Activated effector memory CD4-positive, alpha-beta T cell treated with Interleukin-2 at 50 U/mL for 16 hours (primary cell): ENCODE measurements around the gene CRTC1.

ENCODE experiments used
- DNase-seq: peaks from one replicate; pipeline ENCODE4 v3.0.0-alpha.2; 2020

The CRTC1 gene

DNA sequence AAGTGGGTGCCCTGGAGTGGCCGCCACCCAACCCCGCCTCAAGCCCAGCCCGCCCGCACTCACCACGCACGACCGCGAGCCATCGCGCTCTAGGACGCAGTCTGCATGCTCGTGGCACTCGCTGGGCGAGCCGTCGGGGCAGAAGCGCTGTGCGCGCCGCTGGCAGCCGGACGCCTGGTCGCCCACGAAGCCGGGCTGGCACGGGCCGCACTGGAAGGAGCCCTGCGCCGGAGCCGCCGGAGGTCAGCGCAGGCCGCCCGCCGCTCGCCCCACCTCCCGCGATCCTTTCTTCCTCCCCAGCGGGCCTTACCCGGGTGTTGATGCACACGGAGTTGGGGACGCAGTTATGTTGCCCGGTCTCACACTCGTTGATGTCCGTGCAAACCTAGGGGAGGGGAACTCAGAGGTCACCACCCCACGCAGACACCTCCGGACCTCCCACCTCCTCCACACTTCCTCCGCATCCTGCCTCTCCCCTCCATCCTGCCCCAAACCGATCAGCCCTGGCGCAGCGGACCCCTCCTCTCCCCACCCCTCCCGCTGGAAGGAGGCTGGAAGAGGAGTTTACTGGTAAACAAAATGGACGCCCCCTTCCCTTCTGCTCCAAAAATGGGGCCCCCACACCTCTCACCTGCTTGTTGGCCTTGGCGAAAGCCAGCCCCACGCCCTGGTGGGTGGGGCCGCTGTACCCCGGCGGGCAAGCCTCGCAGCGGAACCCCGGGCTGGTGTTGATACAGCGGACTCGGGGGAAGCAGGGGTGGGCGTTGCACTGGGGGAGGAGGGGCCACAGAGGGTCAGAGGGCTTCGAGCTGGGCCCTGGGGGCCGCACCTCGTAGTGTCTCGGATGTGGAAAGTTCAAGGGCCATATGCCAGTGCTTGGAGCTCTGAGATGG is 105.3 kb downstream of the CRTC1 start:
- DNase-seq = no peak

DNA sequence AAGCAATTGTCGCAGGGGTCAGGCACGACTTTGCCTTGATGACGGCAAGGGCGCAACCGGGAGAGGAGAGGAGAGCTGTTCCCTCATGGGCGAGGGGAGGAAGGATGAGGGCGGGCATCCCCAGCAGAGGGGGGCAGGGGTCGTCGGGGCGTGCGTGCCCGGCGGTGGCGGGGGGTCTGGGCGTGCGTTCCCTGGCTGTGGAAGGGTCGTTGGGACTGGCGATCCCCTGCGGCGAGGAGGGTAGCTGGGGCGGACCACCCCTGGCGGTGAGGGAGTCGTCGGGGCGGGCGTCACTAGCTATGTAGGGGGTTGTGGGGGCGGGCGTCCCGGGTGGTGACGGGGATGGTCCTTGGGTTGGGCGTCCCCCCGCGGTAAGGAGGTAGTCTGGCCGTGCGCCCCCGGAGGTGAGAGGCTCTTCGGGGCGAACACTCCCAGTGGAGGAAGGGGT is 106.0 kb downstream of the CRTC1 start:
- DNase-seq = no peak

DNA sequence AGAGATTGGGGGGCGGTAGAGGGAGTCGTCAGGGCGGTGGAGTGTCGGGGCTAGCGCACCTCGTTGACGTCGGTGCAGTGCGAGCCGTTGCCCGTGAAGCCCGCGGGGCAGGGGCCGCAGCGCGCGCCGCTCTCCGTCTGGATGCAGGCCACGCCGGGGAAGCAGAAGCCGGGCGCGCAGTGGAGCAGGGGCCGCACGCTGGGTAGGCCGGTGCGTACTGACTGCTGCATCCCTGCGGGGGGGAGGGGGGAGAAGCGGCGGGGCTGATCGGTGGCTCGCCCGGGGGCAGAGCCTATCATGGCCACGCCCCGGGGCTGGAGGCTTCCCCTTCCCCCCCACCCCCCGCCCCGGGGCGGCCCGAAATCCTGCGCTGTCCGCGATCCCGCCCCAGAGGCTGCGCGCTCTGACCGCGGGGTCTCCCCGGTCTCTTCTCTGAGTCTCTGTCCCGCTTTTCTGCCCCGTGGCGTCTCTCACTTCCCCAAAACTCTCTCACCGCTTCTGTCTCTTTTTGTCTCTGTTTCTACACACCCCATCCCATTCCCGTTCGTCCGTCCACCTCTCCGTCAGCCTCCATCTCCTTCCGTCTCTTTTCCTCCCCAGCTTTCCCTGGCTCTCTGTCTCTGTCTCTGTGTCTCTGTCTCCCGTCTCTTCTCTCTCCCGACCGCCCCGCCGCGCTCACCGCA is 106.5 kb downstream of the CRTC1 start:
- no peak for DNase-seq

DNA sequence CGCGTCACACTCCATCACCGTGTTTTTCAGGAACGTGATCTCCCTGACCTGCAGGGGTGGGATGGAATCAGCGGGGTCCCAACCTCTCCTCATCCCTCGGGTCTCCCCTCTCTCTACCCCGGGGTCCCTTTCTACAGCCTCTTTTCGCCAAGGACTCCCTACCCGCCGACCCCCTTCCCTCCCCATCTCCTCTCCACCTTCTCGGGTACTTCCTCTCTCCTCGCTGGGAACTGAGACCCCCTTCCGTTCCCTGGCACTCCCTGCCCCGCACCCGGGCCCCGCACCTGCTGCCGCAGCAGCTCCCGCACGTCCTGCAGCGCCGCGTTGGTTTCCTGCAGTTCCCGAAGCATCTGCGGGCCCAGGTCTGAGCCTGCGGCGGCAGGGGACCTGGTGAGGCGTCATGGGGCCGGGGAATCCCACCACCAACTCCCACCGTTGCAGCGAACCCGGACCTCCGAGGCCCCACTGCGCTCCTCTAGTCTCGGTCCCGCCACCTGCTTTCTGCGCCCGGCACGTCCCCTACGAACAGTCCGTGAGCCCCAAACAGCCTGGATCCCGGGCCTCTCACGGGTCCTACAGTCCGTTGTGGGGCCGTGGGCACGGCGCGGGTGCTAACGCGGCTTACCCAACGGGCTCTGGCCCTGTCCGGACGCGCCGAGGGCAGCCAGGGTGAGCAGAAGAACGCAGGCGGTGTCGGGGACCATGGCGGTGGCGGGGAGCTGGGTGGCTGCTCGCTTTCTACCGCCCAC is 107.3 kb downstream of the CRTC1 start, which contains the start of gene COMP:
Gene COMP (minus strand): TSS at position 740 of the 749 bp plus-strand sequence. CDS start 36 bp downstream, at position 704.
- DNase-seq = no peak

GRCh38 chr19:18791315-18791678 is 107.8 kb downstream of the CRTC1 start:
- DNase-seq = no peak

- no peak for DNase-seq
Observed at GRCh38 chr19:18792661-18793060, 109.2 kb downstream of the CRTC1 start.

- DNase-seq = no peak
Observed at GRCh38 chr19:18793144-18794028, 109.9 kb downstream of the CRTC1 start.

- DNase-seq = no peak
Observed at GRCh38 chr19:18794029-18794313, 110.5 kb downstream of the CRTC1 start.

GRCh38 chr19:18794692-18795091 is 111.2 kb downstream of the CRTC1 start:
- DNase-seq = no peak

- DNase-seq = no peak
Observed at GRCh38 chr19:18795540-18795939, 112.1 kb downstream of the CRTC1 start.

DNA sequence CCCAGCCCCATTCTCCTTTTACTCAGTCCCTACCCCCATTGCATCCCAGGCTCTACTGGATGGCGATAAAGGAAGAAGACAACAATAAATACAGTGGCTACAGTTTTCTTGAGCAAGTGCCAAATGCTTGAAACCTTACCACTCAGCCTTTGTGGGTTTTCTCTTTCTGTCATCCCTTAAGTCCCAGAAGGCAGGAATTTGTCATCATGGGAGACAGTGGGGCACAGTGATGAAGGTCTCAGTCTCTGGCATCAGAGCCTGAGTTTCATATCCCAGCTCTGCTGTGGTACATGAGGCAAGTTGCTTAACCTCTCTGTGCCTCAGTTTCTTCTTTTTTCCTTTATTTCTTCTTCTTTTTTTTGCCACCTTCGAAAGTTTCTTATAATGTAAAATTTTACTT is 112.8 kb downstream of the CRTC1 start:
- DNase-seq = no peak

DNA sequence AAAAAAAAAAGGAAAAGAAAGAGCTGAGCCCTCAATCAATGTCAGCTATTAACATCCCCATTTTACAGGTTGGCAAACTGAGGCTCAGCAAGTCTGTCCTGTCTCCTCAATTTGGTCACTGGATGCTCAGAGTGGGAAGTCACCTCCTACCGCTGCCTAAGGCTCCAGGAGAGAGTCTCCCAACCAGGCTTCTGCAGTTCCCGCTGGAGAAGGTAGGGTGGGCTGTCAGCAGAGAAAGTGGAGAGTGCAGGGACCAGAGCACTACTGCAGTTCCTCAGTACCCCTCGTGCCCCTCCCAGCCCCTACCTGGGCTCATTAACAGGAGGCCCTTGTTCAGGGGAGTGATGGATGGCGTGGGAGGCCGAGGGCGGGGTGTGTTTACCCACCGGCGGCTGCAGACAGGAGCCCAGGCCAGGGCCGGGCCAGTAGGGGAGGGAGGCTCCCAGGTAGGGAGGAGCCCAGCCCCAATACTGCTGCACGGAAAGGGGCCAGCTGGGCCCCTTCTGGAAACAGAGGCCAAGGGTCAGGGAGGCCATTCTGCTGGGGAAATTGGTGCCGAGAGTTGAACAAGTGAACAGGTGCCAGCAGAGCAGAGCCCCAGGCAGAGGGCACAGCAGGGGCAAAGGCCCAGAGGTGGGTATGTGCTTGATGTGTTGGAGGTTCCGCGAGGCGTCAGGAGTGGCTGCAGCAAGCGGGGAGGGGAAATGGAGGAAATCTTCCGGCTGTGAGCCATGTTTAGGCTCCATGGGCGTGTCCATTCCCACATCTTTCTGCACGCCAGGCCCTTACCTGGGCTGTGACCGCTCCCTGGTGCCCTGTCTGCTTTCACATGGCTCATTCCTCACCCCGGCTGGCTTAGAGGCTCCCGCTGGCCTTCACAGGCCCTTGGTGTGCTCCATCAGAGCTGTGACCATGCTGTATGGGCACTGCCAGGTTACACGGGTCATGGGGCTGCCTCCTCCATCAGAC is 115.2 kb downstream of the CRTC1 start:
- no peak for DNase-seq

GRCh38 chr19:18799389-18799970 is 116.0 kb downstream of the CRTC1 start:
- DNase-seq = no peak

- DNase-seq = no peak
Observed at GRCh38 chr19:18800079-18800478, 116.6 kb downstream of the CRTC1 start.

- no peak for DNase-seq
Observed at GRCh38 chr19:18800636-18801035, 117.2 kb downstream of the CRTC1 start.

DNA sequence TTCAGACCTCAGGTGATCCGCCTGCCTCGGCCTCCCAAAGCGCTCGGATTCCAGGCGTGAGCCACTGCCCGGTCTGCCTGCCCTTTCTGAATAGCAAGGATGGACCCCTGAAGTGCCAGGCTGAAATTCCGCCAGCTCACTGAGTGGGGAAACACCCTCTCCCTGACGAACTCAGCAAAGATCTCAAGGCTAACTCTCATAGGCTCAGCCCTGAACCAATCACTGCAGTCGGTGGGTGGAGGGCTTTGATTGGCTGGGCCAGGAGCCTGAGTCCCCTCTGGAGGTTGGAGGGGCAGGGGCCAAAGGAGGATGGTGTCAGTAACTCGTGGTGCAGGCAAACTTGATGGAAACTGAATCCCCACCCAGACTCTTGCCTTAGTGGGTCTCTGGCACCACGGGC is 118.9 kb downstream of the CRTC1 start:
- no peak for DNase-seq

DNA sequence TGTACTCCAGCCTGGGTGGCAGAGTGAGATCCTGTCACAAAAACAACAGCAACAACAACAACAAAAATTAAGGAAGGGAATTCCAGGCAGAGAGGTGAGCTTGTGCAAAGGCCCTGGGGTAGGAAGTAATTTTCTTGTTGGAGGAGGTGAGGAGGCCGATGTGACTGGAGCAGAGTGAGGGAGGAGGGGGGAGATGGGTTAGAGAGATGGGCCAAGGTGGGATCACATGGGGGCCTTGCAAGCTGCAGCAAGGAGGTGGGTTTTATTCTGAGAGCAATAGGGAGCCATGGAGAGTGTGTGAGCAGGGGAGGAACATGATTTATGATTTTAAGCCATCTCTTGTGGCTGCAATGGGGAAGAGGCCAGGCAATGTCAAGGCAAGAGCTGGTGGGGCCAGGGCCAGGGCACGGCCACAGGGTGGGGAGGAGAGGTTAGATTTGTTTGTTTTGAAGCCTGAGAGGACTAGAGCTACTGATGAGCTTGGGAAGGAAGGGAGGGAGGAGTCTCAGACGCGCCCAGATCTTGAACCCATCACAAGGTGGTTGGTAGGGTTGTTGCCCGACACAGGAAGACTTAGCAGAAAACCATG is 120.2 kb downstream of the CRTC1 start:
- DNase-seq = no peak

GRCh38 chr19:18804139-18804601 is 120.7 kb downstream of the CRTC1 start:
- DNase-seq = no peak

- DNase-seq = no peak
Observed at GRCh38 chr19:18804643-18805042, 121.2 kb downstream of the CRTC1 start.

DNA sequence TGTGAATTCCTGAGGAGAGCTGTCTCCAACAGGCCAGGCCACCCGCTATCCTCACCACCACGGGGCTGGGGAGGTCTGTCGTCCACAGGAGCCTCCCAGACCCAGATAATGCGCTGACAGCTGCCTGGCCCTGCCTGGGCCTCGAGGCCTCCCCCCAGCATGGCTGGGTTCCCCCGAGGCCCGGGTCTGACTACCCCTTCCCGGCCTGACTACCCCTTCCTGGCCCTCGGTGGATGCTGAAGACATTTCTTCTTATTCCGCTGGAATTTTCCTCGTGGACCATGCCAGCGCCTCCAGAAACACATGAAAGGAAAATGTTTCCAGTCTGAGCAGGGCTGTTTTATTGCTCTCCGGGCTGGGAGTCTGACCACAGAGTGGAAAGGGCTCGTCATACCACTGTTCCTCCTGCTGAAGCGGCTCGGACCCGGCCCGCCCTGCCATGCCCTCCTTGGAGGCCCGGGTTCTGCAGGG is 124.4 kb downstream of the CRTC1 start:
- DNase-seq = no peak
